ENCODE measurements around the gene TMEM94. TPM values are rescaled to one million over a fixed set of nuclear protein-coding genes. Genes with fewer than 3 reads are reported as not detected.
A peak's percentile ranks its signal among the peaks of the same experiment; 100 is the strongest.

TMEM94 gene
- total and polyA plus RNA-seq, 2 of the 13 experiments (the other 11 are each of a cell fraction or from before 2014, with no cell fraction given), result 32.6 to 134 TPM

DNA sequence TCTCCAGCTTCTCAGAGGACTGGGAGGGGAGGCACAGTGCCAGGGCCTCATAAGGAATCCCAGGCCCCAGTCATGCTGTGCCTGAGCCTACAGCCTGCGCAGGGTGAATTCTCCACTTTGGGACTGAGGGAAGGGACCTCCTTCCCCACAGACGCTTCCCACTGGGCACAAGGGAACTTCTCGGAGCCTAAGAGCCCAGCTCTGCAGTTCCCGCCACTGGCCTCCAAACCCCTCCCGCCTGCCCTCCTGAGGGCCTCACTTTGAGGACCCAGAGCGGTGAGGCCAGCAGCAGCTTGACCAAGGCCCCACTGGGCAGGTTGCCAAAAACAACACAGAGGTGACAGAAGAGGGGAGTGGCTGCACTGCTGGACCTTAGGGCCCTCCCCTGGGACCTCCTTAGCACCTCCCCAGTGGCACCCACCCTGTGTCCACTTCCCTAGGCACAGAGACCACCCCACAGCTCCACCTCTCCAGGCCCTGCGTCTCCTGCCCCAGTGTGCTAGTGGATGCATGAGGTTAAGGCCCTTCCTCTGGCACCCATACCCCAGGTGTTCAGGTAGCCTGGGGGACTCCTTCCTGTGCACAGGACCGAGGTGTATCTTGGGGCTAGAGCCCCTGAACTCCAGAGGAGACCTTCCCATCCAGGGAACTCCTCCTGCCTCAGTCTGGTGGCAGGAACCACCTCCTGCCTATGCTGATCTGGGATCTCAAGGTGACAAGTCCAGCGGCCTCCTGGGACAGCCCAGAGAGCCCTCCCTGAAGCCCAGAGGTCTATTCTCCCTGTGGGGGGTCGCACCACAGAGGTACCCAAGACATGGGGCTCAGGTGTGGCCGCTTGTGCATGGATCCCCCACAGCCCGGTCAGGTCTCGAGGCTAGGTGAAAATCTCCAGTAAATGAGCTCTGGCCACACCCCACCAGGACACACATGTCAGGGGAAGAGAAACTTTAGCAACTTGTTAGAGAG lies 55.5 kb downstream of the TMEM94 start (continued):
- TF ChIP-seq JUN (CRISPR knock-in tag; IDR thresholded peaks at IDR 0.05) (no peak), ZNF570 (CRISPR knock-in tag; IDR thresholded peaks at IDR 0.05; ENCODE audit: borderline replicate concordance) (0 out of 2 replicates have a peak, but pooled peaks have one; percentile 11), AKNA (CRISPR knock-in tag; IDR thresholded peaks at IDR 0.05; ENCODE audit: borderline replicate concordance) (no peak), HES4 (CRISPR knock-in tag; IDR thresholded peaks at IDR 0.05; ENCODE audit: borderline replicate concordance) (no peak), ZNF225 (CRISPR knock-in tag; IDR thresholded peaks at IDR 0.05) (0 out of 2 replicates have a peak, but pooled peaks have one; percentile 21), BRCA1 (CRISPR knock-in tag; IDR thresholded peaks at IDR 0.05) (no peak; the same call in 1 of the 2 replicates), ZNF777 (CRISPR knock-in tag; IDR thresholded peaks at IDR 0.05) (peak; percentile 68; the same call in 1 of the 2 replicates), ZNF263 (CRISPR knock-in tag; IDR thresholded peaks at IDR 0.05) (peak; percentile 55; the same call in 1 of the 2 replicates), KDM1A (CRISPR knock-in tag; IDR thresholded peaks at IDR 0.05) (no peak; the same call in 1 of the 2 replicates), ZNF3 (CRISPR knock-in tag; IDR thresholded peaks at IDR 0.05) (no peak), JUNB (CRISPR knock-in tag; IDR thresholded peaks at IDR 0.05; ENCODE audit: borderline replicate concordance) (no peak), FOSL2 (CRISPR knock-in tag; IDR thresholded peaks at IDR 0.05) (peak; percentile 64), SAP130 (CRISPR knock-in tag; IDR thresholded peaks at IDR 0.05; ENCODE audit: low read depth) (peak; percentile 95), ZNF598 (CRISPR knock-in tag; IDR thresholded peaks at IDR 0.05; ENCODE audit: borderline replicate concordance) (peak; percentile 76; the same call in 1 of the 2 replicates)
- TF ChIP-seq, protein P1, sequence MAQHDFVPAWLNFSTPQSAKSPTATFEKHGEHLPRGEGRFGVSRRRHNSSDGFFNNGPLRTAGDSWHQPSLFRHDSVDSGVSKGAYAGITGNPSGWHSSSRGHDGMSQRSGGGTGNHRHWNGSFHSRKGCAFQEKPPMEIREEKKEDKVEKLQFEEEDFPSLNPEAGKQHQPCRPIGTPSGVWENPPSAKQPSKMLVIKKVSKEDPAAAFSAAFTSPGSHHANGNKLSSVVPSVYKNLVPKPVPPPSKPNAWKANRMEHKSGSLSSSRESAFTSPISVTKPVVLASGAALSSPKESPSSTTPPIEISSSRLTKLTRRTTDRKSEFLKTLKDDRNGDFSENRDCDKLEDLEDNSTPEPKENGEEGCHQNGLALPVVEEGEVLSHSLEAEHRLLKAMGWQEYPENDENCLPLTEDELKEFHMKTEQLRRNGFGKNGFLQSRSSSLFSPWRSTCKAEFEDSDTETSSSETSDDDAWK (CRISPR knock-in tag; IDR thresholded peaks at IDR 0.05), result no peak
- TF ChIP-seq, protein P2, sequence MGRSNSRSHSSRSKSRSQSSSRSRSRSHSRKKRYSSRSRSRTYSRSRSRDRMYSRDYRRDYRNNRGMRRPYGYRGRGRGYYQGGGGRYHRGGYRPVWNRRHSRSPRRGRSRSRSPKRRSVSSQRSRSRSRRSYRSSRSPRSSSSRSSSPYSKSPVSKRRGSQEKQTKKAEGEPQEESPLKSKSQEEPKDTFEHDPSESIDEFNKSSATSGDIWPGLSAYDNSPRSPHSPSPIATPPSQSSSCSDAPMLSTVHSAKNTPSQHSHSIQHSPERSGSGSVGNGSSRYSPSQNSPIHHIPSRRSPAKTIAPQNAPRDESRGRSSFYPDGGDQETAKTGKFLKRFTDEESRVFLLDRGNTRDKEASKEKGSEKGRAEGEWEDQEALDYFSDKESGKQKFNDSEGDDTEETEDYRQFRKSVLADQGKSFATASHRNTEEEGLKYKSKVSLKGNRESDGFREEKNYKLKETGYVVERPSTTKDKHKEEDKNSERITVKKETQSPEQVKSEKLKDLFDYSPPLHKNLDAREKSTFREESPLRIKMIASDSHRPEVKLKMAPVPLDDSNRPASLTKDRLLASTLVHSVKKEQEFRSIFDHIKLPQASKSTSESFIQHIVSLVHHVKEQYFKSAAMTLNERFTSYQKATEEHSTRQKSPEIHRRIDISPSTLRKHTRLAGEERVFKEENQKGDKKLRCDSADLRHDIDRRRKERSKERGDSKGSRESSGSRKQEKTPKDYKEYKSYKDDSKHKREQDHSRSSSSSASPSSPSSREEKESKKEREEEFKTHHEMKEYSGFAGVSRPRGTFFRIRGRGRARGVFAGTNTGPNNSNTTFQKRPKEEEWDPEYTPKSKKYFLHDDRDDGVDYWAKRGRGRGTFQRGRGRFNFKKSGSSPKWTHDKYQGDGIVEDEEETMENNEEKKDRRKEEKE (IDR thresholded peaks at IDR 0.05), result no peak
- TF ChIP-seq, protein P3, sequence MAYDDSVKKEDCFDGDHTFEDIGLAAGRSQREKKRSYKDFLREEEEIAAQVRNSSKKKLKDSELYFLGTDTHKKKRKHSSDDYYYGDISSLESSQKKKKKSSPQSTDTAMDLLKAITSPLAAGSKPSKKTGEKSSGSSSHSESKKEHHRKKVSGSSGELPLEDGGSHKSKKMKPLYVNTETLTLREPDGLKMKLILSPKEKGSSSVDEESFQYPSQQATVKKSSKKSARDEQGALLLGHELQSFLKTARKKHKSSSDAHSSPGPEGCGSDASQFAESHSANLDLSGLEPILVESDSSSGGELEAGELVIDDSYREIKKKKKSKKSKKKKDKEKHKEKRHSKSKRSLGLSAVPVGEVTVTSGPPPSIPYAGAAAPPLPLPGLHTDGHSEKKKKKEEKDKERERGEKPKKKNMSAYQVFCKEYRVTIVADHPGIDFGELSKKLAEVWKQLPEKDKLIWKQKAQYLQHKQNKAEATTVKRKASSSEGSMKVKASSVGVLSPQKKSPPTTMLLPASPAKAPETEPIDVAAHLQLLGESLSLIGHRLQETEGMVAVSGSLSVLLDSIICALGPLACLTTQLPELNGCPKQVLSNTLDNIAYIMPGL (CRISPR knock-in tag; IDR thresholded peaks at IDR 0.05; ENCODE audit: borderline replicate concordance in 1 of 2, low read depth in 1 of 2), result 0 out of 4 replicates have a peak, but pooled peaks have one; percentile 24 to 47

All from HepG2 (cell line).